SK-N-MC (cell line): ENCODE measurements around the gene SP4.

ENCODE experiments used
- EZH2 ChIP-seq: fragments of 200-600 bp; sonication (generic); IDR thresholded peaks from one replicate; pipeline ENCODE4 v1.6.1; 2017; ENCODE audit warnings: antibody characterized with exemption
- FOXP2 ChIP-seq: optimal IDR thresholded peaks from 2 replicates; pipeline ENCODE3; 2011; ENCODE audit warnings: mild to moderate bottlenecking, moderate library complexity; ENCODE audit not compliant: insufficient read depth; ENCODE audit errors: extremely low read length, control extremely low read depth
- POLR2AphosphoS5 ChIP-seq: IDR thresholded peaks from 2 replicates; pipeline ENCODE4 v1.6.1; 2012; ENCODE audit warnings: mild to moderate bottlenecking, low read depth, low read length, borderline replicate concordance

GRCh38 chr7:21500117-21500832 is 72.4 kb downstream of the SP4 start:
- no peak for TF ChIP-seq POLR2AphosphoS5
- no peak for TF ChIP-seq EZH2
- TF ChIP-seq FOXP2: no peak
